Left lung (tissue), 10 donors: ENCODE measurements around the gene EPHB6. TPM values are rescaled to one million over a fixed set of nuclear protein-coding genes. Genes with fewer than 3 reads are reported as not detected.

Experiments used
- ATAC-seq: fragments of 200-7000 bp; cut with Tn5 transposase; one replicate; pipeline ENCODE4 v1.9.1; 2020; ENCODE audit warnings: moderate library complexity
- DNase-seq, 4 donors: peaks; one replicate each; pipeline ENCODE4 v3.0.0-alpha.2; 2013 to 2020
- H3K27ac ChIP-seq, 2 donors: fragments of 200-600 bp; sonication (generic) in 1 of 2; one replicate each; pipeline versions ENCODE4 v1.5.0 to v1.8.0; 2020 to 2021
- H3K27me3 ChIP-seq, 2 donors: fragments of 200-600 bp; sonication (generic) in 1 of 2; one replicate each; pipeline versions ENCODE4 v1.5.0 to v1.8.0; 2020 to 2021
- H3K36me3 ChIP-seq, 2 donors: fragments of 200-600 bp; sonication (generic) in 1 of 2; one replicate each; pipeline versions ENCODE4 v1.5.0 to v1.8.0; 2020 to 2021
- H3K4me1 ChIP-seq, 2 donors: fragments of 200-600 bp; one replicate each; pipeline ENCODE4 v1.8.0; 2021
- H3K4me3 ChIP-seq, 2 donors: fragments of 200-600 bp; sonication (generic) in 1 of 2; one replicate each; pipeline versions ENCODE4 v1.5.0 to v1.8.0; 2020 to 2021; ENCODE audit warnings: mild to moderate bottlenecking in 1 of 2
- H3K9me3 ChIP-seq, 2 donors: fragments of 200-600 bp; sonication (generic) in 1 of 2; one replicate each; pipeline versions ENCODE4 v1.5.0 to v1.8.0; 2020 to 2021
- CTCF ChIP-seq, 2 donors: fragments of 200-600 bp; sonication (generic) in 1 of 2; IDR thresholded peaks; one replicate each; pipeline versions ENCODE4 v1.5.0 to v1.8.0; 2021; ENCODE audit warnings: antibody characterized with exemption in 2 of 2
- intact Hi-C, 2 donors: fragments of 100-400 bp; cut with DNase I; formaldehyde crosslinking; loops; one replicate each; pipeline versions ENCODE4 v1.11.2 to v1.14.2; 2022
- polyA plus RNA-seq, 6 donors: library from polyadenylated mRNA; unstranded; fragments of 120-200 nt; gene quantifications; one replicate each; pipeline ENCODE4 v1.2.1, GENCODE V29; 2013; ENCODE audit not compliant: insufficient read length in 6 of 6
- total RNA-seq, 2 donors: library from RNA; stranded (reverse); fragmentation: NEBNext Ultra II Directional; extraction: Animal tissue kit (Norgen Biotek cat#: 25700); gene quantifications; one replicate each; pipeline ENCODE4 v1.2.1, GENCODE V29; 2021
- donor health status: DM: no; HTN: yes; CAD: no.
- donor health status: DM: no; HTN: no; CAD: no.

The EPHB6 gene
- total and polyA plus RNA-seq, 8 donors, result 6.5 to 42.8 (median 27.6) TPM

GRCh38 chr7:142874409-142874808 lies 19.5 kb downstream of the EPHB6 start:
- intact Hi-C loops, result no loop called here

GRCh38 chr7:142874837-142875236 lies 20.0 kb downstream of the EPHB6 start:
- no peak for TF ChIP-seq CTCF (IDR thresholded peaks at IDR 0.05)
- intact Hi-C loops, result no loop called here

More at GRCh38 chr7:142874409-142874808, 19.5 kb downstream of the EPHB6 start:
- DNase-seq, result peak in 1 of 4 donors; percentile 28
- no peak overlapping the region for H3K4me3 ChIP-seq
- ATAC-seq, result no peak
- no peak overlapping the region for H3K27ac ChIP-seq
- H3K27me3 ChIP-seq, result peaks cover 0 to 1% of the 10 kb centered on the region in 2 donors
- H3K36me3 ChIP-seq, result no peaks in the 10 kb centered on the region
- H3K4me1 ChIP-seq, result no peaks in the 10 kb centered on the region
- H3K9me3 ChIP-seq, result no peaks in the 10 kb centered on the region
- no peak for TF ChIP-seq CTCF (IDR thresholded peaks at IDR 0.05)

GRCh38 chr7:142875456-142875855 lies 20.6 kb downstream of the EPHB6 start:
- intact Hi-C loops, result no loop called here
- ATAC-seq, result no peak

More at GRCh38 chr7:142874837-142875236, 20.0 kb downstream of the EPHB6 start:
- H3K9me3 ChIP-seq, result no peaks in the 10 kb centered on the region
- H3K36me3 ChIP-seq, result no peaks in the 10 kb centered on the region
- no peaks in the 10 kb centered on the region for H3K4me1 ChIP-seq
- DNase-seq, result no peak
- H3K27ac ChIP-seq, result no peak overlapping the region
- H3K27me3 ChIP-seq, result peaks cover 0 to 5% of the 10 kb centered on the region in 2 donors
- H3K4me3 ChIP-seq, result no peak overlapping the region
- no peak for ATAC-seq

GRCh38 chr7:142876236-142876960 lies 21.5 kb downstream of the EPHB6 start:
- Histone ChIP-seq H3K27ac (no peak overlapping the region), H3K4me3 (no peak overlapping the region), H3K9me3 (no peaks in the 10 kb centered on the region), H3K4me1 (no peaks in the 10 kb centered on the region), H3K27me3 (peaks cover 0 to 18% of the 10 kb centered on the region in 2 donors), H3K36me3 (no peaks in the 10 kb centered on the region)
- intact Hi-C loops, result no loop called here
- ATAC-seq, result no peak
- DNase-seq, result peak in 1 of 4 donors; percentile 17
- no peak for TF ChIP-seq CTCF (IDR thresholded peaks at IDR 0.05)

More at GRCh38 chr7:142875456-142875855, 20.6 kb downstream of the EPHB6 start:
- Histone ChIP-seq H3K9me3 (no peaks in the 10 kb centered on the region), H3K36me3 (no peaks in the 10 kb centered on the region), H3K27me3 (peaks cover 0 to 10% of the 10 kb centered on the region in 2 donors), H3K27ac (no peak overlapping the region), H3K4me1 (no peaks in the 10 kb centered on the region), H3K4me3 (no peak overlapping the region)
- no peak for TF ChIP-seq CTCF (IDR thresholded peaks at IDR 0.05)
- DNase-seq, result peak in 2 of 4 donors; percentile 19 to 50

- no peak for TF ChIP-seq CTCF (IDR thresholded peaks at IDR 0.05)
Observed at GRCh38 chr7:142876991-142877910, 22.4 kb downstream of the EPHB6 start.

More at GRCh38 chr7:142876991-142877910, 22.4 kb downstream of the EPHB6 start:
- H3K4me3 ChIP-seq, result no peak overlapping the region
- H3K27me3 ChIP-seq, result peaks cover 0 to 21% of the 10 kb centered on the region in 2 donors
- H3K4me1 ChIP-seq, result no peaks in the 10 kb centered on the region
- H3K36me3 ChIP-seq, result no peaks in the 10 kb centered on the region
- no peak overlapping the region for H3K27ac ChIP-seq
- ATAC-seq (no peak), DNase-seq (peak in 2 of 4 donors; percentile 19 to 54)
- intact Hi-C loops, result no loop called here
- H3K9me3 ChIP-seq, result no peaks in the 10 kb centered on the region
